Measurements from ENCODE around the gene EML5. TPM values are rescaled to one million over a fixed set of nuclear protein-coding genes. Genes with fewer than 3 reads are reported as not detected.

Gene EML5
- total RNA-seq, 1 experiment from 2014 or later, result 0.32 TPM

DNA sequence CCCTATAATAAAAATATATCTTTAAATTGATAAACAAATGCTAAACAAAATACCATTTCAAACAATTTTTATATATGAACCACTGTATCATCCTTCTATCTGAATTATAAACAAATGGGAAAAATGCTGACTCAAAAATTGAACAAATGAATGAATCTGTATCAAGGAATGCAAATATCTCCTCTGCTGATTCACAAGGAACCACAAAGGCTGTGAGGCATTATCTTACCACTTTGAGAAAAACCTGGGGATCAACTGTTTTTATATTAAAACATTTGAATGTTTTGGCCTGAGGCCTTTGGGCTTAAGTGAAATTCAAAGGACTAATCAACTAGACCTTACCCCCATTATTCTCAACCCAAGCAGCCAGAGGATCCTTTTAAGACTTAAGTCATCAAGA, 86.3 kb downstream of the EML5 start:
- no TSS peak for BruUV-seq (replicated peaks)
- H3K9me3 ChIP-seq (ENCODE audit: low read depth, low read length, poor library complexity, severe bottlenecking), result no peaks in the 10 kb centered on the region
- no peaks in the 10 kb centered on the region for H3K36me3 ChIP-seq (ENCODE audit: insufficient read depth, low read length, poor library complexity, severe bottlenecking)
- no peaks in the 10 kb centered on the region for H3K4me1 ChIP-seq (ENCODE audit: insufficient read depth, low read length, poor library complexity, severe bottlenecking)
- H3K27ac ChIP-seq (ENCODE audit: low read depth, low read length, poor library complexity, severe bottlenecking), result no peak overlapping the region
- peaks cover 14% of the 10 kb centered on the region for H3K27me3 ChIP-seq (replicated peaks; ENCODE audit: insufficient read depth, low read depth, low read length, poor library complexity)
- DNase-seq (ENCODE audit: low spot score), result no peak
- TF ChIP-seq EZH2 (IDR thresholded peaks at IDR 0.05; ENCODE audit: borderline replicate concordance, low read depth, low read length, poor library complexity, severe bottlenecking), result no peak
- TF ChIP-seq, protein P1, sequence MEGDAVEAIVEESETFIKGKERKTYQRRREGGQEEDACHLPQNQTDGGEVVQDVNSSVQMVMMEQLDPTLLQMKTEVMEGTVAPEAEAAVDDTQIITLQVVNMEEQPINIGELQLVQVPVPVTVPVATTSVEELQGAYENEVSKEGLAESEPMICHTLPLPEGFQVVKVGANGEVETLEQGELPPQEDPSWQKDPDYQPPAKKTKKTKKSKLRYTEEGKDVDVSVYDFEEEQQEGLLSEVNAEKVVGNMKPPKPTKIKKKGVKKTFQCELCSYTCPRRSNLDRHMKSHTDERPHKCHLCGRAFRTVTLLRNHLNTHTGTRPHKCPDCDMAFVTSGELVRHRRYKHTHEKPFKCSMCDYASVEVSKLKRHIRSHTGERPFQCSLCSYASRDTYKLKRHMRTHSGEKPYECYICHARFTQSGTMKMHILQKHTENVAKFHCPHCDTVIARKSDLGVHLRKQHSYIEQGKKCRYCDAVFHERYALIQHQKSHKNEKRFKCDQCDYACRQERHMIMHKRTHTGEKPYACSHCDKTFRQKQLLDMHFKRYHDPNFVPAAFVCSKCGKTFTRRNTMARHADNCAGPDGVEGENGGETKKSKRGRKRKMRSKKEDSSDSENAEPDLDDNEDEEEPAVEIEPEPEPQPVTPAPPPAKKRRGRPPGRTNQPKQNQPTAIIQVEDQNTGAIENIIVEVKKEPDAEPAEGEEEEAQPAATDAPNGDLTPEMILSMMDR (conservative IDR thresholded peaks at IDR 0.05; ENCODE audit: low read depth, low read length), result no peak
- H3K4me3 ChIP-seq (ENCODE audit: low read depth, low read length, poor library complexity, severe bottlenecking), result no peak overlapping the region
- ChIA-PET CTCF (no interaction called here), POLR2A (ENCODE audit: low non-redundant PET) (no interaction called here)
- intact Hi-C loops (cut with micrococcal nuclease; ENCODE audit: unreplicated experiment), result no loop called here

DNA sequence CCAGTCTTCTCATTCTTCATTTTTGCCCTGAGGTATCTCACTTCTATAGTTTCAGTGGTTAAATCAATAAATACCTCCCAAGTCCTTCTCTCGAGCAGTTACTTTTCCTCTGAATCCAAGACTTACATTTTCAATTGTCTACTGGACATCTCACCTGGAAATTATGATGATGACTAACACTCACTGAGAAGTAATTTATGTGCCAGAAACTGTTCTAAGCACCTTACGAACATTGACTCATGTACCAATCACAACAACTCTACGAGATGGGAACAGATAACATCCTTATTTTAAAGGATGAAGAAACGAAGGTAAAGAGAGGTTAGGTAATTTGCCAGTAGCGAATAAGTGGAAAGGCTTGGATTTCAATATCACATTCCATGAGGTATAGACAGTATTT, 94.1 kb downstream of the EML5 start:
- H3K9me3 ChIP-seq (ENCODE audit: low read depth, low read length, poor library complexity, severe bottlenecking), result no peaks in the 10 kb centered on the region
- no TSS peak for BruUV-seq (replicated peaks)
- H3K36me3 ChIP-seq (ENCODE audit: insufficient read depth, low read length, poor library complexity, severe bottlenecking), result no peaks in the 10 kb centered on the region
- no peak overlapping the region for H3K4me3 ChIP-seq (ENCODE audit: low read depth, low read length, poor library complexity, severe bottlenecking)
- peaks cover 49% of the 10 kb centered on the region for H3K27me3 ChIP-seq (replicated peaks; ENCODE audit: insufficient read depth, low read depth, low read length, poor library complexity)
- TF ChIP-seq EZH2 (IDR thresholded peaks at IDR 0.05; ENCODE audit: borderline replicate concordance, low read depth, low read length, poor library complexity, severe bottlenecking), result no peak
- TF ChIP-seq, protein P1 (conservative IDR thresholded peaks at IDR 0.05; ENCODE audit: low read depth, low read length), result no peak
- no peak for DNase-seq (ENCODE audit: low spot score)
- intact Hi-C loops (cut with micrococcal nuclease; ENCODE audit: unreplicated experiment), result no loop called here
- H3K27ac ChIP-seq (ENCODE audit: low read depth, low read length, poor library complexity, severe bottlenecking), result no peak overlapping the region
- CTCF ChIA-PET, result no interaction called here
- H3K4me1 ChIP-seq (ENCODE audit: insufficient read depth, low read length, poor library complexity, severe bottlenecking), result no peaks in the 10 kb centered on the region
- POLR2A ChIA-PET (ENCODE audit: low non-redundant PET), result no interaction called here

DNA sequence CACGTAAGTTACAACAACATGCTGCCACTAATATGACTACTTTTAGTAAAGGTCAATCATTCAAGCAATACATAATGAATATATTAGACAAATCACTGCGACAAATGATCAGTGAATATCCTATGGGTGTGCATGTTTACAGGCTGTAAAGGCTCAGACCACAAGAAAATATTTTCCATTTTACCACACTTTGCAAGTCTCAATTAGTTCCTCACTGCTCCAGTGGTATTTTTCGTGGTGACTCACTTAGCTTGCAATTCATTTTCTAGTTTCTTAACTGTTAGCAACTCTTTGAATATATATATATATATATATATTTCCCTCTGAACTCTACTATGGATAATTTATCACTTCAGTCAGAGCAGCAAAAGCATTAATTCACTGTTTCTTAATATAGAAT, 96.9 kb downstream of the EML5 start:
- TF ChIP-seq, protein P1 (conservative IDR thresholded peaks at IDR 0.05; ENCODE audit: low read depth, low read length), result no peak
- no peak for TF ChIP-seq EZH2 (IDR thresholded peaks at IDR 0.05; ENCODE audit: borderline replicate concordance, low read depth, low read length, poor library complexity, severe bottlenecking)
- no peaks in the 10 kb centered on the region for H3K4me1 ChIP-seq (ENCODE audit: insufficient read depth, low read length, poor library complexity, severe bottlenecking)
- H3K9me3 ChIP-seq (ENCODE audit: low read depth, low read length, poor library complexity, severe bottlenecking), result no peaks in the 10 kb centered on the region
- POLR2A ChIA-PET (ENCODE audit: low non-redundant PET), result no interaction called here
- intact Hi-C loops (cut with micrococcal nuclease; ENCODE audit: unreplicated experiment), result no loop called here
- H3K4me3 ChIP-seq (ENCODE audit: low read depth, low read length, poor library complexity, severe bottlenecking), result no peak overlapping the region
- DNase-seq (ENCODE audit: low spot score), result no peak
- CTCF ChIA-PET, result interaction anchor here (0.6 kb wide), 1 partner anchor 28 kb away, joined by 3 read pairs; no protein-coding TSS in a partner anchor
- peaks cover 39% of the 10 kb centered on the region for H3K27me3 ChIP-seq (replicated peaks; ENCODE audit: insufficient read depth, low read depth, low read length, poor library complexity)
- no TSS peak for BruUV-seq (replicated peaks)
- H3K36me3 ChIP-seq (ENCODE audit: insufficient read depth, low read length, poor library complexity, severe bottlenecking), result no peaks in the 10 kb centered on the region
- H3K27ac ChIP-seq (ENCODE audit: low read depth, low read length, poor library complexity, severe bottlenecking), result no peak overlapping the region
